Measurements from ENCODE around the gene SLC6A2. TPM values are rescaled to one million over a fixed set of nuclear protein-coding genes. Genes with fewer than 3 reads are reported as not detected.

Gene SLC6A2
- total RNA-seq, 1 experiment from 2014 or later, result not detected

GRCh38 chr16:55686671-55687070, 30.9 kb downstream of the SLC6A2 start:
- no TSS peak for BruUV-seq (replicated peaks)
- H3K4me1 ChIP-seq (ENCODE audit: insufficient read depth, low read length), result no peaks in the 10 kb centered on the region
- H3K27ac ChIP-seq (ENCODE audit: low read length), result no peak overlapping the region
- H3K9me2 ChIP-seq (replicated peaks; ENCODE audit: low read length), result no peaks in the 10 kb centered on the region
- no peak overlapping the region for H2AFZ ChIP-seq (ENCODE audit: low read length)
- no peak overlapping the region for H3K4me2 ChIP-seq (ENCODE audit: low read length)
- DNase-seq (no peak), ATAC-seq (no peak)
- H3F3A ChIP-seq (ENCODE audit: low read length, unreplicated experiment), result no peaks in the 10 kb centered on the region
- H3K9ac ChIP-seq (ENCODE audit: low read length), result no peak overlapping the region
- no peaks in the 10 kb centered on the region for H4K20me1 ChIP-seq (ENCODE audit: low read length)
- no peaks in the 10 kb centered on the region for H3K36me3 ChIP-seq (ENCODE audit: low read depth, low read length)
- no peaks in the 10 kb centered on the region for H3K9me3 ChIP-seq (ENCODE audit: low read length)
- no peak for TF ChIP-seq EZH2phosphoT487 (IDR thresholded peaks at IDR 0.05; ENCODE audit: borderline replicate concordance, low read length)
- TF ChIP-seq EZH2 (IDR thresholded peaks at IDR 0.05; ENCODE audit: low read length, unreplicated experiment), result no peak
- TF ChIP-seq, protein P1, sequence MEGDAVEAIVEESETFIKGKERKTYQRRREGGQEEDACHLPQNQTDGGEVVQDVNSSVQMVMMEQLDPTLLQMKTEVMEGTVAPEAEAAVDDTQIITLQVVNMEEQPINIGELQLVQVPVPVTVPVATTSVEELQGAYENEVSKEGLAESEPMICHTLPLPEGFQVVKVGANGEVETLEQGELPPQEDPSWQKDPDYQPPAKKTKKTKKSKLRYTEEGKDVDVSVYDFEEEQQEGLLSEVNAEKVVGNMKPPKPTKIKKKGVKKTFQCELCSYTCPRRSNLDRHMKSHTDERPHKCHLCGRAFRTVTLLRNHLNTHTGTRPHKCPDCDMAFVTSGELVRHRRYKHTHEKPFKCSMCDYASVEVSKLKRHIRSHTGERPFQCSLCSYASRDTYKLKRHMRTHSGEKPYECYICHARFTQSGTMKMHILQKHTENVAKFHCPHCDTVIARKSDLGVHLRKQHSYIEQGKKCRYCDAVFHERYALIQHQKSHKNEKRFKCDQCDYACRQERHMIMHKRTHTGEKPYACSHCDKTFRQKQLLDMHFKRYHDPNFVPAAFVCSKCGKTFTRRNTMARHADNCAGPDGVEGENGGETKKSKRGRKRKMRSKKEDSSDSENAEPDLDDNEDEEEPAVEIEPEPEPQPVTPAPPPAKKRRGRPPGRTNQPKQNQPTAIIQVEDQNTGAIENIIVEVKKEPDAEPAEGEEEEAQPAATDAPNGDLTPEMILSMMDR (conservative IDR thresholded peaks at IDR 0.05; ENCODE audit: low read depth, low read length), result no peak
- intact Hi-C loops (cut with micrococcal nuclease), result no loop called here
- no peaks in the 10 kb centered on the region for H3K27me3 ChIP-seq (ENCODE audit: low read length)
- ChIA-PET POLR2A (ENCODE audit: unreplicated experiment) (no interaction called here), CTCF (no interaction called here)
- no peaks in the 10 kb centered on the region for H3K79me2 ChIP-seq (ENCODE audit: low read length)
- H3K4me3 ChIP-seq (ENCODE audit: low read length), result no peak overlapping the region

- Histone ChIP-seq H3K27me3 (ENCODE audit: low read length) (no peaks in the 10 kb centered on the region), H3K4me1 (ENCODE audit: insufficient read depth, low read length) (peaks cover 5% of the 10 kb centered on the region), H3K4me2 (ENCODE audit: low read length) (no peak overlapping the region), H3K36me3 (ENCODE audit: low read depth, low read length) (no peaks in the 10 kb centered on the region), H2AFZ (ENCODE audit: low read length) (no peak overlapping the region), H3K27ac (ENCODE audit: low read length) (no peak overlapping the region), H3K4me3 (ENCODE audit: low read length) (no peak overlapping the region), H3K9me2 (replicated peaks; ENCODE audit: low read length) (no peaks in the 10 kb centered on the region), H3F3A (ENCODE audit: low read length, unreplicated experiment) (no peaks in the 10 kb centered on the region), H3K79me2 (ENCODE audit: low read length) (no peaks in the 10 kb centered on the region), H3K9ac (ENCODE audit: low read length) (no peak overlapping the region), H4K20me1 (ENCODE audit: low read length) (no peaks in the 10 kb centered on the region), H3K9me3 (ENCODE audit: low read length) (no peaks in the 10 kb centered on the region)
- intact Hi-C loops (cut with micrococcal nuclease), result no loop called here
- CTCF ChIA-PET, result no interaction called here
- POLR2A ChIA-PET (ENCODE audit: unreplicated experiment), result no interaction called here
- DNase-seq, result no peak
- ATAC-seq, result no peak
- TF ChIP-seq EZH2phosphoT487 (IDR thresholded peaks at IDR 0.05; ENCODE audit: borderline replicate concordance, low read length) (no peak), EZH2 (IDR thresholded peaks at IDR 0.05; ENCODE audit: low read length, unreplicated experiment) (no peak)
- TF ChIP-seq, protein P1 (conservative IDR thresholded peaks at IDR 0.05; ENCODE audit: low read depth, low read length), result no peak
- BruUV-seq (replicated peaks), result no TSS peak
These were observed 32.0 kb downstream of the SLC6A2 start for GRCh38 chr16:55687802-55688201.

- no peaks in the 10 kb centered on the region for H3K9me3 ChIP-seq (ENCODE audit: low read length)
- H3K27ac ChIP-seq (ENCODE audit: low read length), result no peak overlapping the region
- H3K9me2 ChIP-seq (replicated peaks; ENCODE audit: low read length), result no peaks in the 10 kb centered on the region
- H3F3A ChIP-seq (ENCODE audit: low read length, unreplicated experiment), result no peaks in the 10 kb centered on the region
- H2AFZ ChIP-seq (ENCODE audit: low read length), result no peak overlapping the region
- no peak overlapping the region for H3K9ac ChIP-seq (ENCODE audit: low read length)
- H3K27me3 ChIP-seq (ENCODE audit: low read length), result no peaks in the 10 kb centered on the region
- BruUV-seq (replicated peaks), result no TSS peak
- TF ChIP-seq EZH2phosphoT487 (IDR thresholded peaks at IDR 0.05; ENCODE audit: borderline replicate concordance, low read length) (no peak), EZH2 (IDR thresholded peaks at IDR 0.05; ENCODE audit: low read length, unreplicated experiment) (no peak)
- TF ChIP-seq, protein P1 (conservative IDR thresholded peaks at IDR 0.05; ENCODE audit: low read depth, low read length), result no peak
- H3K4me1 ChIP-seq (ENCODE audit: insufficient read depth, low read length), result peaks cover 5% of the 10 kb centered on the region
- H3K4me2 ChIP-seq (ENCODE audit: low read length), result no peak overlapping the region
- no peaks in the 10 kb centered on the region for H3K79me2 ChIP-seq (ENCODE audit: low read length)
- ATAC-seq (no peak), DNase-seq (no peak)
- no peak overlapping the region for H3K4me3 ChIP-seq (ENCODE audit: low read length)
- intact Hi-C loops (cut with micrococcal nuclease), result no loop called here
- ChIA-PET POLR2A (ENCODE audit: unreplicated experiment) (no interaction called here), CTCF (no interaction called here)
- no peaks in the 10 kb centered on the region for H3K36me3 ChIP-seq (ENCODE audit: low read depth, low read length)
- H4K20me1 ChIP-seq (ENCODE audit: low read length), result no peaks in the 10 kb centered on the region
These were observed 35.1 kb downstream of the SLC6A2 start for GRCh38 chr16:55690841-55691240.

Measured in PC-3 (cell line).